IMR-90 (cell line): ENCODE measurements around the gene ADAMTS17.

Source experiments
- FOS ChIP-seq: fragments of 150-350 bp; IDR thresholded peaks from 2 replicates; pipeline ENCODE4 v1.6.1; 2016; ENCODE audit warnings: low read depth, low read length
- MXI1 ChIP-seq: IDR thresholded peaks from 2 replicates; pipeline ENCODE4 v1.6.1; 2012; ENCODE audit warnings: low read depth, mild to moderate bottlenecking, low read length, moderate library complexity, borderline replicate concordance
- POLR2A ChIP-seq: IDR thresholded peaks from 2 replicates; pipeline ENCODE4 v1.6.1; 2012; ENCODE audit warnings: mild to moderate bottlenecking, low read depth, low read length
- RAD21 ChIP-seq: IDR thresholded peaks from 2 replicates; pipeline ENCODE4 v1.6.1; 2012; ENCODE audit warnings: low read length, improper control_type of control experiment
- TF ChIP-seq, protein P1 (sequence below): conservative IDR thresholded peaks from 2 replicates; pipeline ENCODE4 v1.5.1; 2012; ENCODE audit warnings: mild to moderate bottlenecking, low read depth, low read length, improper control_type of control experiment
- TF ChIP-seq, protein P2 (sequence below): fragments of 150-350 bp; IDR thresholded peaks from 2 replicates; pipeline ENCODE4 v1.6.1; 2016; ENCODE audit warnings: low read depth, mild to moderate bottlenecking, low read length, moderate library complexity, borderline replicate concordance

DNA sequence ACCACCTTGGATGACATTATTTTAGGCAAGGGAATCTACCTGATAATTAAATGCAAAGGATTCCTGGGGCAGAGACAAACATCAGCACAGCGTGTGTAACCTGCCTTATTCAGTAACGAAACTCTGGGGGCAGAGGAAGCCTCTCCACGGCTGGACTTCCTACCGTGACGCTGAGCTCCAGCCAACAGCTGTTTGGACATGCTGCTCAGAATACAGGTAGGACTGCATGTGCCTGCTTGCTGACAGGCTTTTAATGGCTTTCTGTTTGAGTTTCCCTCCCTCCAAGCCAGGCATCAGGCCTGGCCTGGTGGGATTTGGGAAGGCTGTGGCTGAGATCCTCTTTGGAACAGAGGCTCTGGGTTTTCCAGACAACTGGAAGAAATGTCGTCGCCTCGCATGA lies 150.6 kb downstream of the ADAMTS17 start:
- TF ChIP-seq FOS (no peak), MXI1 (no peak), POLR2A (no peak), RAD21 (no peak)
- TF ChIP-seq, protein P1, sequence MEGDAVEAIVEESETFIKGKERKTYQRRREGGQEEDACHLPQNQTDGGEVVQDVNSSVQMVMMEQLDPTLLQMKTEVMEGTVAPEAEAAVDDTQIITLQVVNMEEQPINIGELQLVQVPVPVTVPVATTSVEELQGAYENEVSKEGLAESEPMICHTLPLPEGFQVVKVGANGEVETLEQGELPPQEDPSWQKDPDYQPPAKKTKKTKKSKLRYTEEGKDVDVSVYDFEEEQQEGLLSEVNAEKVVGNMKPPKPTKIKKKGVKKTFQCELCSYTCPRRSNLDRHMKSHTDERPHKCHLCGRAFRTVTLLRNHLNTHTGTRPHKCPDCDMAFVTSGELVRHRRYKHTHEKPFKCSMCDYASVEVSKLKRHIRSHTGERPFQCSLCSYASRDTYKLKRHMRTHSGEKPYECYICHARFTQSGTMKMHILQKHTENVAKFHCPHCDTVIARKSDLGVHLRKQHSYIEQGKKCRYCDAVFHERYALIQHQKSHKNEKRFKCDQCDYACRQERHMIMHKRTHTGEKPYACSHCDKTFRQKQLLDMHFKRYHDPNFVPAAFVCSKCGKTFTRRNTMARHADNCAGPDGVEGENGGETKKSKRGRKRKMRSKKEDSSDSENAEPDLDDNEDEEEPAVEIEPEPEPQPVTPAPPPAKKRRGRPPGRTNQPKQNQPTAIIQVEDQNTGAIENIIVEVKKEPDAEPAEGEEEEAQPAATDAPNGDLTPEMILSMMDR: no peak
- TF ChIP-seq, protein P2, sequence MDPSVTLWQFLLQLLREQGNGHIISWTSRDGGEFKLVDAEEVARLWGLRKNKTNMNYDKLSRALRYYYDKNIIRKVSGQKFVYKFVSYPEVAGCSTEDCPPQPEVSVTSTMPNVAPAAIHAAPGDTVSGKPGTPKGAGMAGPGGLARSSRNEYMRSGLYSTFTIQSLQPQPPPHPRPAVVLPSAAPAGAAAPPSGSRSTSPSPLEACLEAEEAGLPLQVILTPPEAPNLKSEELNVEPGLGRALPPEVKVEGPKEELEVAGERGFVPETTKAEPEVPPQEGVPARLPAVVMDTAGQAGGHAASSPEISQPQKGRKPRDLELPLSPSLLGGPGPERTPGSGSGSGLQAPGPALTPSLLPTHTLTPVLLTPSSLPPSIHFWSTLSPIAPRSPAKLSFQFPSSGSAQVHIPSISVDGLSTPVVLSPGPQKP: no peak
